ENCODE measurements around the gene CDK3.

DNA sequence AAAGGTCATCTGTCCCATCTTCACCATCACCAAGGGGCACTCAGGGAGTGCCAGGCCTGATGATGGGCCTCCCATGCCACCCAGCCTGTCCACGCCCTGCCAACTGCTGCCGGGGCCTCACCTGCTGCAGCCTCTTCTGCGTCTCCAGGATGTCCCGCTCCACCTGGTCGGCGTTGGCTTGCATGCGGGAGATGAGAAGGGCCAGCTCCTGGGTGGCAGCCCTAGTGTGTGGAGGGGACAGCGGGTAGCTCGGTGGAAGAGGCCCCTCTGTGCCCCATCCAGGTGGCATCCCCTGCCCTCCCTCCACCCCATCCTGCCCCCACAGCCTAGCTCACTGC, 23.2 kb downstream of the CDK3 start:
- no peak for TF ChIP-seq EP300 (IDR thresholded peaks at IDR 0.05; ENCODE audit: borderline replicate concordance)
- no peak for TF ChIP-seq TEAD4 (IDR thresholded peaks at IDR 0.05)
- TF ChIP-seq, protein P1, sequence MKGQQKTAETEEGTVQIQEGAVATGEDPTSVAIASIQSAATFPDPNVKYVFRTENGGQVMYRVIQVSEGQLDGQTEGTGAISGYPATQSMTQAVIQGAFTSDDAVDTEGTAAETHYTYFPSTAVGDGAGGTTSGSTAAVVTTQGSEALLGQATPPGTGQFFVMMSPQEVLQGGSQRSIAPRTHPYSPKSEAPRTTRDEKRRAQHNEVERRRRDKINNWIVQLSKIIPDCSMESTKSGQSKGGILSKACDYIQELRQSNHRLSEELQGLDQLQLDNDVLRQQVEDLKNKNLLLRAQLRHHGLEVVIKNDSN (IDR thresholded peaks at IDR 0.05) = no peak
- no peak for TF ChIP-seq NFIC (IDR thresholded peaks at IDR 0.05)
- no peak for TF ChIP-seq YY1 (IDR thresholded peaks at IDR 0.05; ENCODE audit: low read depth)
- no peak for TF ChIP-seq CREB1 (IDR thresholded peaks at IDR 0.05; ENCODE audit: low read depth)
- TF ChIP-seq RAD21 (IDR thresholded peaks at IDR 0.05; ENCODE audit: low read depth) = no peak
- no peak for TF ChIP-seq ZBTB7A (IDR thresholded peaks at IDR 0.05; ENCODE audit: low read depth)
- TF ChIP-seq, protein P2, sequence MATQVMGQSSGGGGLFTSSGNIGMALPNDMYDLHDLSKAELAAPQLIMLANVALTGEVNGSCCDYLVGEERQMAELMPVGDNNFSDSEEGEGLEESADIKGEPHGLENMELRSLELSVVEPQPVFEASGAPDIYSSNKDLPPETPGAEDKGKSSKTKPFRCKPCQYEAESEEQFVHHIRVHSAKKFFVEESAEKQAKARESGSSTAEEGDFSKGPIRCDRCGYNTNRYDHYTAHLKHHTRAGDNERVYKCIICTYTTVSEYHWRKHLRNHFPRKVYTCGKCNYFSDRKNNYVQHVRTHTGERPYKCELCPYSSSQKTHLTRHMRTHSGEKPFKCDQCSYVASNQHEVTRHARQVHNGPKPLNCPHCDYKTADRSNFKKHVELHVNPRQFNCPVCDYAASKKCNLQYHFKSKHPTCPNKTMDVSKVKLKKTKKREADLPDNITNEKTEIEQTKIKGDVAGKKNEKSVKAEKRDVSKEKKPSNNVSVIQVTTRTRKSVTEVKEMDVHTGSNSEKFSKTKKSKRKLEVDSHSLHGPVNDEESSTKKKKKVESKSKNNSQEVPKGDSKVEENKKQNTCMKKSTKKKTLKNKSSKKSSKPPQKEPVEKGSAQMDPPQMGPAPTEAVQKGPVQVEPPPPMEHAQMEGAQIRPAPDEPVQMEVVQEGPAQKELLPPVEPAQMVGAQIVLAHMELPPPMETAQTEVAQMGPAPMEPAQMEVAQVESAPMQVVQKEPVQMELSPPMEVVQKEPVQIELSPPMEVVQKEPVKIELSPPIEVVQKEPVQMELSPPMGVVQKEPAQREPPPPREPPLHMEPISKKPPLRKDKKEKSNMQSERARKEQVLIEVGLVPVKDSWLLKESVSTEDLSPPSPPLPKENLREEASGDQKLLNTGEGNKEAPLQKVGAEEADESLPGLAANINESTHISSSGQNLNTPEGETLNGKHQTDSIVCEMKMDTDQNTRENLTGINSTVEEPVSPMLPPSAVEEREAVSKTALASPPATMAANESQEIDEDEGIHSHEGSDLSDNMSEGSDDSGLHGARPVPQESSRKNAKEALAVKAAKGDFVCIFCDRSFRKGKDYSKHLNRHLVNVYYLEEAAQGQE (IDR thresholded peaks at IDR 0.05; ENCODE audit: low read depth) = no peak
- TF ChIP-seq, protein P3, sequence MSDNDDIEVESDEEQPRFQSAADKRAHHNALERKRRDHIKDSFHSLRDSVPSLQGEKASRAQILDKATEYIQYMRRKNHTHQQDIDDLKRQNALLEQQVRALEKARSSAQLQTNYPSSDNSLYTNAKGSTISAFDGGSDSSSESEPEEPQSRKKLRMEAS (IDR thresholded peaks at IDR 0.05) = no peak

Data from Ishikawa (cell line).